Measurements from ENCODE around the gene EDARADD. TPM values are rescaled to one million over a fixed set of nuclear protein-coding genes. Genes with fewer than 3 reads are reported as not detected.

The EDARADD gene
- total and polyA plus RNA-seq, 12 donors, result 0.14 to 2.5 (median 0.84) TPM

- no peak overlapping the region for H3K27ac ChIP-seq
- 57 to 69% methylated on average over 4 of the region's 4 CpGs for WGBS, 2 donors
- ATAC-seq, result peak in 3 of 8 donors; percentile 33 to 40 (median 35)
These were observed 121.4 kb downstream of the EDARADD start for GRCh38 chr1:236515443-236515958.

GRCh38 chr1:236516929-236517704, 123.0 kb downstream of the EDARADD start:
- Histone ChIP-seq H3K36me3 (no peaks in the 10 kb centered on the region), H3K27ac (peak overlapping the region in 1 of 10 donors; percentile 58), H3K4me1 (peaks cover 0 to 8% (median 0%) of the 10 kb centered on the region in 9 donors), H3K9me3 (no peaks in the 10 kb centered on the region), H3K27me3 (no peaks in the 10 kb centered on the region), H3K4me3 (no peak overlapping the region)
- DNase-seq (no peak), ATAC-seq (no peak)
- intact Hi-C loops (cut with DNase I), result no loop called here
- TF ChIP-seq CTCF (IDR thresholded peaks at IDR 0.05), result no peak
- 56 to 64% methylated on average over 8 of the region's 8 CpGs for WGBS, 2 donors

More at GRCh38 chr1:236515443-236515958, 121.4 kb downstream of the EDARADD start:
- TF ChIP-seq CTCF (IDR thresholded peaks at IDR 0.05), result no peak
- H3K4me3 ChIP-seq, result no peak overlapping the region
- H3K36me3 ChIP-seq, result no peaks in the 10 kb centered on the region
- intact Hi-C loops (cut with DNase I), result no loop called here
- H3K4me1 ChIP-seq, result peaks cover 0 to 8% (median 0%) of the 10 kb centered on the region in 9 donors
- no peaks in the 10 kb centered on the region for H3K27me3 ChIP-seq
- no peaks in the 10 kb centered on the region for H3K9me3 ChIP-seq
- no peak for DNase-seq

GRCh38 chr1:236518322-236518721, 124.2 kb downstream of the EDARADD start:
- intact Hi-C loops (cut with DNase I), result no loop called here
- WGBS, 2 donors, result 72 to 78% methylated on average over 5 of the region's 5 CpGs

More at GRCh38 chr1:236518322-236518721, 124.2 kb downstream of the EDARADD start:
- no peak for ATAC-seq
- peaks cover 0 to 14% (median 7%) of the 10 kb centered on the region in 9 donors for H3K4me1 ChIP-seq
- no peaks in the 10 kb centered on the region for H3K27me3 ChIP-seq
- no peak for TF ChIP-seq CTCF (IDR thresholded peaks at IDR 0.05)
- DNase-seq, result no peak
- H3K4me3 ChIP-seq, result no peak overlapping the region
- no peaks in the 10 kb centered on the region for H3K9me3 ChIP-seq
- H3K36me3 ChIP-seq, result no peaks in the 10 kb centered on the region
- H3K27ac ChIP-seq, result no peak overlapping the region

Measured in heart right ventricle (tissue), 16 donors.